Panc1 (cell line): ENCODE data around the gene SLC22A15. TPM values are rescaled to one million over a fixed set of nuclear protein-coding genes. Genes with fewer than 3 reads are reported as not detected.

Experiments
- ATAC-seq: fragments of 200-7000 bp; cut with Tn5 transposase; 2 replicates; pipeline ENCODE4 v1.9.1; 2020; ENCODE audit warnings: mild to moderate bottlenecking, moderate library complexity
- BruUV-seq: library from RNA; stranded (reverse); fragments of 400-500 nt; replicated peaks from 2 replicates; lab custom pipeline; 2021; lab: Mats Ljungman, UMichigan
- CTCF ChIA-PET: fragments of 300-600 bp; sonication (Branson Sonifier 250); formaldehyde crosslinking; loops from one replicate; lab custom pipeline; 2022; ENCODE audit warnings: antibody characterized with exemption; lab: Charles Lee
- POLR2A ChIA-PET: fragments of 300-600 bp; sonication (Branson Sonifier 250); formaldehyde crosslinking; loops from one replicate; lab custom pipeline; 2022; ENCODE audit warnings: antibody characterized with exemption; lab: Charles Lee
- DNase-seq: peaks from one replicate; pipeline ENCODE4 v3.0.0-alpha.2; 2010; ENCODE audit warnings: low read depth, low spot score
- H3K27ac ChIP-seq: 2 replicates; pipeline ENCODE4 v1.5.1; 2011; ENCODE audit warnings: mild to moderate bottlenecking, low read length, inconsistent platforms
- H3K27me3 ChIP-seq: fragments of 200-500 bp; sonication (Bioruptor generic); 2 replicates; pipeline ENCODE4 v1.6.0; 2014; ENCODE audit warnings: low read length, inconsistent platforms; ENCODE audit not compliant: control insufficient read depth, insufficient read depth
- H3K36me3 ChIP-seq: fragments of 200-500 bp; sonication (Bioruptor generic); 2 replicates; pipeline ENCODE4 v1.5.1; 2014; ENCODE audit warnings: inconsistent platforms, mild to moderate bottlenecking, low read length, moderate library complexity; ENCODE audit not compliant: control insufficient read depth, insufficient read depth
- H3K4me1 ChIP-seq: 2 replicates; pipeline ENCODE4 v1.5.1; 2011; ENCODE audit warnings: inconsistent platforms, mild to moderate bottlenecking, low read length, moderate library complexity; ENCODE audit not compliant: control insufficient read depth, insufficient read depth
- H3K4me3 ChIP-seq, 2 experiments: 2 replicates each; pipeline ENCODE4 v1.5.1; 2011 to 2012; ENCODE audit warnings: low read depth in 2 of 2, low read length in 2 of 2, mild to moderate bottlenecking in 2 of 2, inconsistent platforms in 1 of 2, moderate library complexity in 1 of 2
- H3K9me3 ChIP-seq: fragments of 200-500 bp; sonication (Bioruptor generic); 2 replicates; pipeline ENCODE4 v1.5.1; 2014; ENCODE audit warnings: low read depth, mild to moderate bottlenecking, inconsistent platforms, low read length, moderate library complexity; ENCODE audit not compliant: control insufficient read depth, insufficient read depth
- POLR2AphosphoS5 ChIP-seq: IDR thresholded peaks from 2 replicates; pipeline ENCODE4 v1.6.1; 2012; ENCODE audit warnings: mild to moderate bottlenecking, low read depth, low read length, moderate library complexity
- SIN3A ChIP-seq: IDR thresholded peaks from 2 replicates; pipeline ENCODE4 v1.6.1; 2012; ENCODE audit warnings: low read depth, mild to moderate bottlenecking, low read length, moderate library complexity, borderline replicate concordance; ENCODE audit not compliant: insufficient read depth
- TCF7L2 ChIP-seq: IDR thresholded peaks from 2 replicates; pipeline ENCODE4 v1.6.1; 2011; ENCODE audit warnings: mild to moderate bottlenecking, low read depth, low read length, inconsistent platforms
- in situ Hi-C: cut with HindIII; loops from 2 replicates; pipeline ENCODE4 v1.10.0; 2016; ENCODE audit warnings: low sequenced_read_pairs, low pct_unique_long_range_greater_than_20kb
- intact Hi-C: fragments of 100-400 bp; cut with micrococcal nuclease; formaldehyde crosslinking; loops from one replicate; pipeline ENCODE4 v1.10.0; 2022; ENCODE audit not compliant: unreplicated experiment
- total RNA-seq: library from RNA; stranded (reverse); gene quantifications from one replicate; pipeline ENCODE4 v1.2.1, GENCODE V29; 2021; ENCODE audit not compliant: unreplicated experiment
- TF ChIP-seq, protein P1 (sequence below), 2 experiments: IDR thresholded peaks; 2 replicates each; pipeline ENCODE4 v1.6.1; 2011 to 2012; ENCODE audit warnings: low read depth in 2 of 2, control low read depth in 1 of 2, low read length in 1 of 2, mild to moderate bottlenecking in 1 of 2, moderate library complexity in 1 of 2; ENCODE audit not compliant: insufficient read depth in 1 of 2
- TF ChIP-seq, protein P2 (sequence below): fragments of 450-650 bp; IDR thresholded peaks from 2 replicates; pipeline ENCODE4 v1.5.1; 2017; ENCODE audit warnings: mild to moderate bottlenecking

The SLC22A15 gene
- total RNA-seq, 1 experiment from 2014 or later, result 0.21 TPM

DNA sequence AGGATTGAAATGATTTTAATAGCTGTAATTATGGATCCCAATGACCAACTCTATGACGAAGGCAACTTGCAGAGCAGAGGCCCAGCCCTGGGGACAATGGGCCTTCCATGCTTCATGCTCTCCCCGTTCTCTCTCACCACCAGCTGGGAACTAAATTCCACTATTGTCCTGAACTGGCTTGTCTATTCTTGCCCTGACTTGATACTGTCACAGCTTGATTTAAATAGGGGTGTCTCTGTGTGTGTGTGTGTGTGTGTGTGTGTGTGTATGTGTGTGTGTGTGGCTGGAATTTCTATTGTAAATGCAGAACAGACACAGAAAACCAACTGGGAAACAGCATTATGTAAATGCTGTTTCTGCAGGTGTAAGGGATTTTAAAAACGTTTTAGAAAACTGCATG is 57.0 kb downstream of the SLC22A15 start:
- in situ Hi-C loops (no loop called here), intact Hi-C loops (no loop called here)
- Histone ChIP-seq H3K4me1 (no peaks in the 10 kb centered on the region), H3K9me3 (no peaks in the 10 kb centered on the region), H3K4me3 (no peak overlapping the region), H3K36me3 (no peaks in the 10 kb centered on the region), H3K27me3 (no peaks in the 10 kb centered on the region), H3K27ac (no peak overlapping the region)
- no TSS peak for BruUV-seq
- ATAC-seq (no peak), DNase-seq (no peak)
- TF ChIP-seq, protein P1, sequence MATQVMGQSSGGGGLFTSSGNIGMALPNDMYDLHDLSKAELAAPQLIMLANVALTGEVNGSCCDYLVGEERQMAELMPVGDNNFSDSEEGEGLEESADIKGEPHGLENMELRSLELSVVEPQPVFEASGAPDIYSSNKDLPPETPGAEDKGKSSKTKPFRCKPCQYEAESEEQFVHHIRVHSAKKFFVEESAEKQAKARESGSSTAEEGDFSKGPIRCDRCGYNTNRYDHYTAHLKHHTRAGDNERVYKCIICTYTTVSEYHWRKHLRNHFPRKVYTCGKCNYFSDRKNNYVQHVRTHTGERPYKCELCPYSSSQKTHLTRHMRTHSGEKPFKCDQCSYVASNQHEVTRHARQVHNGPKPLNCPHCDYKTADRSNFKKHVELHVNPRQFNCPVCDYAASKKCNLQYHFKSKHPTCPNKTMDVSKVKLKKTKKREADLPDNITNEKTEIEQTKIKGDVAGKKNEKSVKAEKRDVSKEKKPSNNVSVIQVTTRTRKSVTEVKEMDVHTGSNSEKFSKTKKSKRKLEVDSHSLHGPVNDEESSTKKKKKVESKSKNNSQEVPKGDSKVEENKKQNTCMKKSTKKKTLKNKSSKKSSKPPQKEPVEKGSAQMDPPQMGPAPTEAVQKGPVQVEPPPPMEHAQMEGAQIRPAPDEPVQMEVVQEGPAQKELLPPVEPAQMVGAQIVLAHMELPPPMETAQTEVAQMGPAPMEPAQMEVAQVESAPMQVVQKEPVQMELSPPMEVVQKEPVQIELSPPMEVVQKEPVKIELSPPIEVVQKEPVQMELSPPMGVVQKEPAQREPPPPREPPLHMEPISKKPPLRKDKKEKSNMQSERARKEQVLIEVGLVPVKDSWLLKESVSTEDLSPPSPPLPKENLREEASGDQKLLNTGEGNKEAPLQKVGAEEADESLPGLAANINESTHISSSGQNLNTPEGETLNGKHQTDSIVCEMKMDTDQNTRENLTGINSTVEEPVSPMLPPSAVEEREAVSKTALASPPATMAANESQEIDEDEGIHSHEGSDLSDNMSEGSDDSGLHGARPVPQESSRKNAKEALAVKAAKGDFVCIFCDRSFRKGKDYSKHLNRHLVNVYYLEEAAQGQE (IDR thresholded peaks at IDR 0.05; ENCODE audit: insufficient read depth in 1 of 2, low read depth in 2 of 2, low read length in 1 of 2), result no peak
- TF ChIP-seq, protein P2, sequence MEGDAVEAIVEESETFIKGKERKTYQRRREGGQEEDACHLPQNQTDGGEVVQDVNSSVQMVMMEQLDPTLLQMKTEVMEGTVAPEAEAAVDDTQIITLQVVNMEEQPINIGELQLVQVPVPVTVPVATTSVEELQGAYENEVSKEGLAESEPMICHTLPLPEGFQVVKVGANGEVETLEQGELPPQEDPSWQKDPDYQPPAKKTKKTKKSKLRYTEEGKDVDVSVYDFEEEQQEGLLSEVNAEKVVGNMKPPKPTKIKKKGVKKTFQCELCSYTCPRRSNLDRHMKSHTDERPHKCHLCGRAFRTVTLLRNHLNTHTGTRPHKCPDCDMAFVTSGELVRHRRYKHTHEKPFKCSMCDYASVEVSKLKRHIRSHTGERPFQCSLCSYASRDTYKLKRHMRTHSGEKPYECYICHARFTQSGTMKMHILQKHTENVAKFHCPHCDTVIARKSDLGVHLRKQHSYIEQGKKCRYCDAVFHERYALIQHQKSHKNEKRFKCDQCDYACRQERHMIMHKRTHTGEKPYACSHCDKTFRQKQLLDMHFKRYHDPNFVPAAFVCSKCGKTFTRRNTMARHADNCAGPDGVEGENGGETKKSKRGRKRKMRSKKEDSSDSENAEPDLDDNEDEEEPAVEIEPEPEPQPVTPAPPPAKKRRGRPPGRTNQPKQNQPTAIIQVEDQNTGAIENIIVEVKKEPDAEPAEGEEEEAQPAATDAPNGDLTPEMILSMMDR, result no peak
- TF ChIP-seq SIN3A (no peak), POLR2AphosphoS5 (no peak), TCF7L2 (no peak)
- ChIA-PET CTCF (no interaction called here), POLR2A (no interaction called here)

DNA sequence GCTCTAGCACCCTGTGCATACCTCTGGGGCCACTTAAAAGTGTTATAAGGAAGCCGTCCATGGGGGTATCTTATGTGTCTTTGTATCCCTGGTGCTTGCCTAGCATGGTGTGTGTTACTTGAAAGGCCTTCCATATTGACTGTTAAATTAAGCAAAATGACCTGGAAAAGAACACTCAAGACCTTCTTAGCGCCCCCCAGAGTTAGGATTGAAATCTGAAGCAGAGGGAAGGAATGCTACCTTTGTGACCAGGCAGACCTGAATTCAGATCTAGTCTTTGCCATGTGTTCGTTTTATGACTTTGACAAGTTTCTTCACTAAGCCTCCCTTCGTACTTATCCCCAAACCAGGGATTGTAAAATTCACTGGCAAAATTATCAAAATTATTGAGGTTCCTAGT is 59.9 kb downstream of the SLC22A15 start:
- no TSS peak for BruUV-seq
- intact Hi-C loops (no loop called here), in situ Hi-C loops (no loop called here)
- Histone ChIP-seq H3K4me3 (no peak overlapping the region), H3K27me3 (no peaks in the 10 kb centered on the region), H3K36me3 (no peaks in the 10 kb centered on the region), H3K9me3 (no peaks in the 10 kb centered on the region), H3K4me1 (no peaks in the 10 kb centered on the region), H3K27ac (no peak overlapping the region)
- ChIA-PET POLR2A (no interaction called here), CTCF (no interaction called here)
- TF ChIP-seq SIN3A, result no peak
- TF ChIP-seq, protein P2, result no peak
- DNase-seq (no peak), ATAC-seq (no peak)
